Adrenal gland (tissue), 5 donors: ENCODE results near the gene ADGRG7.

Experiments
- CTCF ChIP-seq, 6 experiments: fragments of 450-650 bp in 4 of 6; fragments of 200-600 bp in 2 of 6; sonication (generic) in 1 of 6; IDR thresholded peaks; 1 replicate in 5 of 6; 2 replicates in 1 of 6; pipeline versions ENCODE4 v1.5.1 to v1.8.0; 2016 to 2021; ENCODE audit warnings: antibody characterized with exemption in 6 of 6, mild to moderate bottlenecking in 2 of 6, moderate library complexity in 1 of 6
- POLR2A ChIP-seq, 2 donors: fragments of 450-650 bp; IDR thresholded peaks; one replicate each; pipeline ENCODE4 v1.6.1; 2017; ENCODE audit warnings: antibody characterized with exemption in 2 of 2, mild to moderate bottlenecking in 2 of 2, moderate library complexity in 1 of 2
- donor health status: DM: no; HTN: no; CAD: no.

GRCh38 chr3:100702082-100702979, 92.9 kb downstream of the ADGRG7 start:
- TF ChIP-seq CTCF (IDR thresholded peaks at IDR 0.05) = no peak
- TF ChIP-seq POLR2A (IDR thresholded peaks at IDR 0.05) = no peak
